NK-92 (cell line): ENCODE measurements around the gene EDN2.

Experiments
- DNase-seq: peaks from one replicate; lab custom pipeline; 2025; ENCODE audit not compliant: unreplicated experiment; lab: John Stamatoyannopoulos, UW

Gene EDN2

DNA sequence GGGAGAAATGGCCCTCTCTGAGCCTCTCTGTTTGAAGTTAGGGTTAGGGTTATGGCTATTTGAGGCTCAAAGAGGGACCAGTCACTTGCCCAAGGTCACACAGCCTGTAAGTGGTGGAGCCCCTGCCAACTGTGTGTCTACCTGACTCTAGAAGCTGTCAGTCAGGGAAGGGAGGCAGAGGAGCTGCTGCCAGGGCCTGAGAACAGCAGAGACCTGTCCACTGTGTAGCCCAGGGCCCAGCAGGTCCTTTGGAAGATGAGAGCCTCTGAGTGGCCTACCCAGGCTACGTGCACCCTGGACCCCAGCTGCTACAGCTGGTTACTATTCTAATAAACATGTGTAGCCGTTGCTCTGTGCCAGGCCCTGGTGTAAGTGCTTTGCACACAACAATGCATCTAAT is 15.1 kb upstream of the EDN2 start:
- DNase-seq = no peak

DNA sequence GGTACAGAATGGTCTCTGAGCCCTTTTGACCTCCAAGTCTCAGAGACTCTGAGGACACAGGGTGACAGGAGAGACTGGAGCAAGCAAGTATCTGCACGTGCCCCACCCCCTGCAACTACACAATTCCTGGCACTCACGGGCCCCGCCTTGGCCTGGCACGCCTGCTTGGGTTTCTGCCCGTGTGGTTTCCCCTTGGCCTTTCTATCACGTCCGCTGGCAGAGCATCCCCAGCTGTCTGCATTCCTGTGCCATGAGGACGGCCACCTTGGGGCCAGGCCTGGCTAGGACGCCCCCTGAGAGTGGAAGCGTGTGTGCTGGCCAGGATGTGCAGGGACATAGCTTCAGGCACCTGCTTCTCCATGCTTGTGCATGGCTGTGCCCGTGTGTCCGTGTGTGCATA is 14.3 kb upstream of the EDN2 start:
- no peak for DNase-seq

DNA sequence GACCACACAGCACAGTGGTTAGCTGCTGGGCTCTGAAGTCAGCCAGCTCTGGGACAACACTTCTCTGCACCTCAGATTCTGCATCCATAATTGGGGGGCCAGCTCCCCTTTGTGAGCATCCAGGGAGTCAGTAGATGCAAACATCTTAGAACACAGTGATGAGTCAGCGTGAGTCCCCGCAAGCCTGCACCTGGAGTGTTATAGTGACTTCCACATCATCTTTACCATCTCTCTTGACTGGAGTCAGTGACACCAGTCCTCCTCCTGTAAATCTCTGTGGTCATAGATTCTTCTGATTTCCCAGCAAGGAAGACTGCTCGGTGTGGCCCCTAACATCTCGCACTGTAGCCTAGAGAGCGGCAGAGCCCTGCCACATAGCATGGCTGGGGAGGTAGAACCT is 13.9 kb upstream of the EDN2 start:
- DNase-seq = no peak

DNA sequence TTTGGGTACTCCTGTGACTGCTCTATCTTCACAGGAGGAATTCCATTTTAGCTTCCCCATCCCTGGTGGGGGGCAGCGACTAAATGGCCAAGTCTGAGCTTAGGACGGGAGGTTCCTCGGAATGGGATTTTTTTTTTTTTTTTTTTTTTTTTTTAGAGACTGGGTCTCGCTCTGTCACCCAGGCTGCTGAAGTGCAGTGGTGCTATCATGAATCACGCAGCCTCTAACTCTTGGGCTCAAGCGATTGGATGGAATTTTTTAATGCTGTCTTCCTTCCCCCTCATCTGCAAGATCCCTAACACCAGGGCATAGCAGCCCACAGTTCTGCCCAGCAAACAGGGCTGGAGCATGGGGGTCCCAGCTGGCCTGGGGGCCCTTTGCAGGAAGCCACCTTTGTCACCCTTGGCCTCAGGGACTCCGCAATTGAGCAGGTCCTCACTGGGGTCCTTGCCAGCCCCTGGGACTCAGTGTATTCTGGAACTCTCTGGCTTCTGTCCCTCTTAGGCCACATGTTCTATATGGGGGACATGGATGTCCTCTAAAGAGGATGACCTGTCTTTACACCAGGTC is 13.1 kb upstream of the EDN2 start:
- DNase-seq = no peak

DNA sequence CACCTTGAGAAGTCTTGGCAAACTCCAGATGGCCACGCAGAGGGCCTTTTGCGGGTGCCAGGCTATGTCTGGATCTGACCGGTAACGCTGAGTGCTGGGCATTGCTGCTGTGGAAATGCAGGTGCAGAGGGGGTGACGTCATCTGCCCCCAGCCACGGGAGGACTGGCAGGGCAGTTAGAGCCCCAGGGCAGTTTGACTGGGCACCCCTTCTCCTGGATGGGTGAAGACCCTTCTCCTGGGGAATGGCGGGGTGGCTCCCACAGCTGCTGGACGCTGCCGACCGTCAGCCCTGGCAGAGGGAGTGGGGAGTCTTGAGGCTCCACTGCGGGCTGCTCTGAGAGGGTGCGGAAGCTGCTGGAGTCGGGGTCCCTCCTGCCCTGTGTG is 12.6 kb upstream of the EDN2 start:
- no peak for DNase-seq

DNA sequence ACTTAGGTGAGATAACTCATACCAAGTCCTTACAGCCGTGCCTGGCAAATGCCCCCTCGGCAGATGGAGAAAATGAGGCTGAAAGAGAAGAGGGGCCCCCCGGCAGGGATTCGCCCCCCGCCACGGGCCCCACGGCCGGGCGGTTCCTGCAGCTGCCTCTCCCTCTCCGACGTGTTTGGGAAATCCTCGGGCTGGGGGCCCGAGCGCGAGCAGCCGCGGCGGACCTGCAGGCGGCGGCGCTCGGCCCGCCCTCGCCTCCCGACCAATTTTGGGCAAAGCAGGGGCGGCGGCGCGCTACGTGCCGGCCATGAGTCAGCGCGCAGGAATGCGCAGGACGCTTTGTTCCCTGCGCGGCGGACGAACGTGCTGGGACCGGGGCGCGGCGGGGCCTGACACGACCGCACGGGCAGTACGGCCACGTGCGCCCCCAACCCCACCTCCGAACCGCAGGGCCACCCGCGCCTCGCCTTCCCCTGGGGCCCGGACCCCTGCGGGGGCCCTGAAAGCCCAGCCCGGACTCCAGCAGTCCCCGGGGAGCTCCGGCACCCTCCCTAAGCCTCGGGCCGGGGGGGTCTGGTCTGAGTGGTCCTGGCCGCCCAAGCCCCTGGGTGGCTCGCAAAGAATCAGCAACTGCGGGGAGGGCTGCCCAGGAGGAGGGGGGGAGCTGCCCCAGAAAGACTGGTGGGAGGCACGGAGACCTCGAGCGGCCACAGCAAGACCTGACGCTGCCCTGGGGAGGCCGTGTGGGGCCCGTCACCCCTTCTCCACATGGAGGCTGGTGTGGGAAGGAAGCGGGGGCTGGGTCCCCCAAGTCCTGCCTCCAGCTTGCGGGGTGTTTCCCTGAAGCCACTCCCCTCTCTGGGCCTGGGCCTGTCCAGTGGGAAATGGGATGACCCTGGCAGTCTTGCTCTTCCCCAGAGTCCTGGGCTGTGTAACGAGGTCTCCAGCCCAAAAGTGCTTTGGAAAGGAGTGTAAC is 11.9 kb upstream of the EDN2 start:
- DNase-seq = no peak

DNA sequence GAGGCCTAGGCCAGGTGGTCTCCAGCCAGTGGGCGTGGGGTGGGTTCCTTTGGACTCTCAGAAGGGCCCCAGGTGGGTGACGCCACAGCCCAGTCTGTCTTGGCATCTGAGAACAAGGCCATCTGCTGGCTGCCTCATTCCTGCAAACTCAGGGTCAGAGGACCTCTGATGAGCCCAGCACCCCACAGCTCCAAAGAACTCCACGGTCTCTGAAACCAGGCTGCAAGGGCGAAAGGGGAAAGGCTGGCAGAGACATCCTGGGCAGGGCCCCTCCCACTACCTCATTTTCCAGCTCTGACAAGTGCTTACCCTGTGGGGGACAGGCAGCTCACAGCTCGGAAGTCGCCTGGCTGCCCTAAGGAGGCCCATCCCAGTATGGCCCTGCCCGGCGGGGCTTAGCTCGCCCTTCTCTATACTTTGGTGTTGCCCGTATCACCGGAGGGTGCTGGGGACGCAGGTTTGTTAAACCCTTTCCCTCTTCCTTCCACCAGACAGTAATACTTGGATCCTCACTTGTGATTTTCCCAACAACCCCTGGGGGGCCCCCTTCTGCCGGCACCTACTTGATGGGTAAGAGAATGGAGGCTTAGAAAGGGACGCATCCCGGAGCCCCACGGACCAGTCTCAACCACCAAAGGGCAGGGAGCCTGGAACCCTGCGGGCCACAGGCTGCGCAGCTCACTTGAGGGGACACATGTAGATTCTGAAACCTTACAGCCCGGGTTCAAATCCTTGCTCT is 10.9 kb upstream of the EDN2 start:
- DNase-seq = no peak

DNA sequence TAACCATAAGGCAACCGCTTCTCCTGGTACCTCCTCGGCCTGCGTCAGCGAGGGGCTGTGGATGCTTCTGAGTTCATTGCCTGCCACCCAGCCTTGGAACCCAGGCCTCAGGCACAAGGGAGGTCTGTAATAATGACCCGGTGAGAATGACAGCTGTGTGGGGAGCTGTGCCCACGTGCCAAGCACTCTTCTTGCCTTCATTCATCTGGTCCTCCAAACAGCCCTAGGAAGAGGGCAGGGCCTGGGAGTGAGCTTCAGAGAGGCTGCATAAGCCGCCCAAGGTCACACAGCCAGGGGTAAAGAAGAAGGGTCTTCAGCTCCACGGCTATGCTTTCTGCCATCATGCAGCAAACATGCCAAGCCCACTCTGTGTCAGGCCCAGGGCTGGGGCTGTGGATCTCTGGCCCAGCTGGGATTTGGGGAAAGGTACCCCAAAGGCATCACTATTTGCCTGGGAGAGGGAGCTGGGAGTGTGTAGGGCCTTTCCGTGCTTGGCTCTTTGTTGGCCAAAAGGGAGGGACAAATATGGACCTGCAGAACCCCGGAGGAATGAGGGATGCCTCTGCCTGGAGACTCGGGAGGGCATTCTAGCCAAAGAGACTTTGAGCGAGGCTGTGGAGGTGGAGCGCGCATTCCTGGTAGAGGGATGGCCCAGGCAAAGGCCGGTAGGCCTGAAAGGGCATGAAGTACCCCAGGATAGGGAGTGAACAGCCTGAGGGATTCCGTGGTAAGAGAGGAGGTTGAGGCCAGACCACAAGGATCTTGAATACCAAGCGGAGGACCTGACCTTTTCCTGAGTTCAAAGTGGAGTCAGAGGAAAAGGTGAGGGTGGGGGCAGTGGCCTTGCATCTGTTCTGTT is 10.1 kb upstream of the EDN2 start:
- DNase-seq = no peak

DNA sequence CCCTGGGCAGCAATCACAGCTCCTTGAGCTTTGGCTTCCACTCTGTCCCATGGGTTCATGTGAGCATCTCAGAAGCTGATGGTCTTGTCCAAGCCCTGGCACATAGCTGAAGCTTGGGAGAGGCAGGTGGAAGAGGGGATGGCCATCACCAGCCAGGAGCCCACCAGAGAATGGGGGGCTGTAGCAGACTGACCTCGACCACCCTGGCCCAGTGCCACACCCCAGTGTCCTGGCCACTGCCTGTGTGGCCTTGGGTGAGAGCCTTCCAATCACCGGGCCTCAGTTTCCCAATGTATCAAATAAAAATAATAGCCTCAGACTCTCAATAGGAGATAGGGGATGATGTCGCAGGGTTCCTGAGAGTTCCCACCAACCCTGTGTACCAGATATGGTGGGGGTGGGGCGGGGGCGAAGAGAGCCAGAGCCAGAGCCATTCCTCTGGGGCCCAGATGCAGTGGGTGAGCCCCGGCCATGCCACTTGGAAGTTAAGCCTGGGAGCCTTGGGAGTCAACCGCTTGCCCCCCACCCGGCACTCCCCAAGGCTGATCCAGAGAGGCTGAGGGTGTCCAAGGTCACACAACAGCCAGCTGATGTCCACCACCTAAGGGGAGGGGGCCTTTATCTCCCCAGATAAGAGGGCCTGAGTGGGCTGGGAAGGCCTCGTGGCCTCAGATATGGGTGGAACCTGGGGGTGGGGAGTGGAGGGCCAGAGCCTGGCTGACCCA is 9.3 kb upstream of the EDN2 start:
- no peak for DNase-seq

DNA sequence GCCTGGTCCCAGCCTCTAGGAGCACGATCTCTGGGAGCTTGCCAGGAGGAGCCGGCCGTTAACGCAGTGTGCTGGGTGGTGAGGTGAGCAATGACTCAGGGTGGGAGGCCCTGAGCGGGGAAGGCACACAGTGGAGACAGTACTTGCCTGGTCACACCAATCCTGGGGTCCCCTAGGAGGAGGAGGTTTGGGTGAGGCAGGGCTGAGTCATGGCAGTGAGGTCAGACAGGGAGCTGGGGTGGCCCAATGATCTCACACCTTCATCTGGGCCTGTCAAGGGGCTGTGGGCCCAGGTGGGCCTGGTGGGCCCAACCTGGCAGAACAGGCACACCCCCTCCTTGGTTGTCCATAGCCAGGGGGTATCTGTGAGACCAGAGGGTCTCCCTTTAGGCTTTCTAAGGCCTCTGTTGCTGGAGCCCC is 8.6 kb upstream of the EDN2 start:
- no peak for DNase-seq

DNA sequence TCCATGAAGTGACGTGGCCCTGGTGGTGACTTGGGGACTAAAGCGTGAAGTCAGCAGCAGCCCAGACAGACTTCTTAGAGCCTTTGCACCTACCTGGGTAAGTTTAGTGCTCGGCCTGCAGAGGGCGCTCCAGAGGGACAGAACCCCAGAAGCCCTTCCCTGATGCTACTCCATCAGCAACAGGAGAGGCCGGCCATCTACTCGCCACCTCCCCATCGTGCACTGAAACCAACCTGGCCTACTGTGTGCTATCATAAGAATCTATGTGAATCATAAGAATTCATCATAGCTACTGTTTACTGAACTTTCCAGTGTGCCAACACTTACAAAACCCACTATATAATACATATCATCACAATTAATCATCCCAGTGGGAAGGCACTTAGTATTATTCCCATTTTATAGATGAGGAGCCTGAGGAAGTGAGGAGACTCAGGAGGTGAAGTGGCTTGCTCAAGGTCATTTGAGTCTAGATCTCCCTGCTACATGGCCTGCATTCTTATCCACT is 7.9 kb upstream of the EDN2 start:
- no peak for DNase-seq

DNA sequence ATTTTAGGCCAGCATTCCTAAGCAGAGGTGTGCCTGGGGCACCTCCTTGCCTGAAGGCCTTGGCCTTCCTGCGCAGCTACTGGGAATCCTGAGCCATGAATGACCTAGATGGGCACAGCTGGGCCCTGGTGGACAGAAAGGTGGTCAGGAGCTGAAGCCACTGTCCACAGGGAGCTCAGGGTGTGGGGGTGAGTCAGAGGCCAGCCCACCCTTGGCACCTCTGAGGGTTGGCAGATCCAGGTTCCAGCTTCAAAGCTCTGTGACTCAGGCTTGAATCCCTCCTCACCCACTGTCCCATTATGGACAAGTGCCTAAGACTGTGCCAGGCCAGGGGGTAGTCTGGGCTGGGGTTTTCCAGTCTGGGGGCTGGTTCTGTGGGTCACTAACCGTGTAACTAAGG is 6.4 kb upstream of the EDN2 start:
- no peak for DNase-seq

DNA sequence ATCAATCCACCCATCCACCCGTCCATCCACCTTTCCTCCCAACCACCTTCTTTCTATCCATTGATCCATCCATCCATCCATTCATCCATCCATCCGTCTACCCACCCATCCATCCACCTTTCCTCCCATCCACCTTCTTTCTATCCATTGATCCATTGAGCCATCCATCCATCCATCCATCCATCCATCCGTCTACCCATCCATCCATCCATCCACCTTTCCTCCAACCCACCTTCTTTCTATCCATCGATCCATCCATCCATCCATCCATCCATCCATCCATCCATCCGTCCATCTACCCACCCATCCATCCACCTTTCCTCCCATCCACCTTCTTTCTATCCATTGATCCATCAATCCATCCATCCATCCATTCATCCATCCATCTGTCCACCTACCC is 5.1 kb upstream of the EDN2 start:
- DNase-seq = no peak

DNA sequence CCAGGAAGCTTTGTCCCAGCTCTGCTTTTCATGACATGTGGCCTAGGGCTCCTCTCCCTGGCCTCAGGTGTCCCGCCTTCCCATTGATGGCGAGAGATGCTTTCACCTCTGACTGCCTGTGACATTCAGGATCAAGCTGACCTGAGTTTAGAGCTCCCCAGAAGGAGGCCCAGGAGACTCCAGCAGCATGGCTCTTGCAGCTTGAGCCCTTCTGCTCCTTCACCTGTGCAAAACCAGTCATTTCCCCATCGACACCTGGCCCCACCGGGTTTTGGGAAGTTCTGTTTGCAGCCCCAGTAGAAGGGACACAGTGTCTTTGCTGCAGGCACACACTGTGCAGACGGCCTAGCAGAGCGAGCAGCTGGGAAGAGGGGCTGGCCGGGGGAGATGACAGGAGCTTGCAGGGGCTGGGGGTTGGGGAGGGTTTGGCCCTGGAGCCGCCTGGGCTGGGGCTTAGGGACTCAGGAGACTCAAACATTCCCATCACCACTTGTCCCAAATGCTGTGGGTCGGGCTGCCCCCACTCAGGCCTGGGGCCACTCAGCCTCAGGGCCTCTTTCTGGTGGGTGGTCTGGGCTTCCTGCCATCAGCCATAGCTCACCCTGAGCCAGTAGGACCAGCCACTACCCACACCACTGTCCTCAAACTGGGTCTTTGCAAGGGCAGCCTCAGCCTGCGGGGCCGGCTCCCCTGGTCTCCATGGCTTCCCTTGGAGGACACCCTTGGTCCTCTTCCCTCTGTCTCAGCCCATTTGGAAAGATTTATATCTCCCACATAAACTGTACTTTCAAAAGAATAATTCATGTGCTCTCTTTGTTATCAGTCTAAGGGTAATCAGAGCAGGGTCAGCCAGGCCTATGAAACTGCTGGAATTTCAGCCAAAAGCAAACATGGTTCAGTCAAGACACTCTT is 3.8 kb upstream of the EDN2 start:
- no peak for DNase-seq

DNA sequence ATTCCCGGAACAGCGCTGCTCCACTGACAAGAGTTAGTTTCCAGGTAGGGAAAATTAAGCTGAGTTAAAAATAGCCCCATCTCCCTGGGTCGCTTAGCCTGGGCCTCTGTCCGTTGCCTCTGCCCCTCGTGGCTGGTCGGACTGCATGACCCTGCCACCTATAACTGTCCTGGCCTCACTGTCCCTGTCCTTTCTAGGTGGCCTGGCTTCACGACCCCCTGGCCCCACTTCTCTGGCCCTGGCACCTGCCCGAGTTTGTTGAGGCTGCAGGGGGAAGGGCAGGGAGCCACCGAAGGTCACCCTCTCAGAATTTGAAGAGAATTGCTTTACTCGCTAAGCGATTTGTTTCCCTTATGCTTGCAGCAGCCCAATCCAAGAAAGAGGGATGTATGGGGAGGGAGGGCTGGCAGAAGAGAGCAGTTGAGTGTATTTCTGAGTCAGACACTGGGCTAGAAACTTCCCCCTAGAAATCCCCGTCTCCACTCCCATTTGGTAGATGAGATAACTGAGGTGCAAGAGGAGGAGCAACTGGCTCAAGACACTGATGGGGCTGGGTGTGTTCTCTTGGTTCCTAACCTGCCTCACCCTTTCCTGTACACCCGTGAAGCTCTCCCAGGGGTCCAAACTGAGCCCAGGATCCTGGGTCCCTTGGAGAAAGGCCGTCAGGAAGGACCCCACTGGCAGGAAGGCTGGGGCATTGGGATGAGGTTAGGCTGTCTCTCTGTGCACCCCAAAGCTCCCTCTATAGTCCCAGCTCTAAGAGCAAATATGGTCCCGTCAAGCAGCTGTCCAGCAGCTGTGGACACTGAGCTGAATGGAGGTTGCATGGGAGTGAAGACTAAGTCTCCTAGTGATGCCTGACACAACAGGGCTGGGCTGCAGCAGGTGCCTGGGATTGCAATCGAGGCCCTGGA is 2.9 kb upstream of the EDN2 start:
- DNase-seq = no peak

DNA sequence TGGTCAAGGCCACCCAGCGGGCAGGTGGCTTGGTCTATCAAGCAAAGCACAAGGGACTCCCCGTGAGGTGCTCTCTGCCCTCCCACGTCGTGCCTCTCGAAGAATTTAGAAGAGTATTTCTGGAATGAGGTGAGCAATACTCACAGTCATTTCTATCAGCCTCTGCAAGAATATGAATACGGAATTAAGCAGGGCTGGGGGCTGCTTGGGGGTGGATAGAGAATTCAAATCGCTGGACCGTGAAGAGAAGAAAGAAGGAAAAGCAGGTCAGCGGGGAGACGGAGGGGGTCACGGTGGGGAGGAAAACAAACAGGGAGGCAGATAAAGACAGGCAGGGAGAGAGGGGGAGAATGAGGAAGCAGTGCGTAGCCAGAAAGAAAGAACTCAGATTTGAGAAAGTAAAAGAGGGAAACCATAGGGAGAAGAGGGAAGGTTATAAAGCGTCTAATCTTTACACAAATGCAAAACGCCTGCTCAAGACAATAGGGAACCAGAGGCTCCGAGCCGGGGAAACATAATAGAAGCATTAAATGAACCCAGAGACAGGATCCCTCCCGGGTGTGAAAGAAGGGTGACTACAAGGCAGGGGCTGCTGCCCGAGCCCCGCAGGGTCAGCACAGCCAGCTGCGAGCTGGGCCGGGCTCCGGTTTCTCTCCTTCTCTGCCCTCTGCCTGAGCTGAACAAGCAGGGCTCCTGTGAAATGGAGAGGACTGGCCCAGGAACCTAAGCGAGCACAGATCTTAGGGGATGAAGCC is 2.1 kb upstream of the EDN2 start:
- DNase-seq = no peak

DNA sequence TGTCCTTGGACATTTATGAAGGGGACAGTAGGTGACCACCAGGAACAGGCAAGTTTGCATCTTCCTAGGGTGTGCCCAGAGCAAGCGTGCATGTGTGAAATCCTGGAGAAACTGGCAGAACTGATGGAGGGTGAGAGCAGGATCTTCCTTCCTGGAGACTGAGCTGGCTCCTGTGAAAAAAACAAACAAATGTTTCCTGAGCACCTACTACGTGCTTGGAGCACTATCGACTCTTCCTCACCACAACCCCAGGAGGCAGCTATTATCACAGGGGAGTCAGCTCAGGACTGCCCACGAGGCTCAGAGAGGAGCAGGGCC is 1.5 kb upstream of the EDN2 start:
- no peak for DNase-seq

DNA sequence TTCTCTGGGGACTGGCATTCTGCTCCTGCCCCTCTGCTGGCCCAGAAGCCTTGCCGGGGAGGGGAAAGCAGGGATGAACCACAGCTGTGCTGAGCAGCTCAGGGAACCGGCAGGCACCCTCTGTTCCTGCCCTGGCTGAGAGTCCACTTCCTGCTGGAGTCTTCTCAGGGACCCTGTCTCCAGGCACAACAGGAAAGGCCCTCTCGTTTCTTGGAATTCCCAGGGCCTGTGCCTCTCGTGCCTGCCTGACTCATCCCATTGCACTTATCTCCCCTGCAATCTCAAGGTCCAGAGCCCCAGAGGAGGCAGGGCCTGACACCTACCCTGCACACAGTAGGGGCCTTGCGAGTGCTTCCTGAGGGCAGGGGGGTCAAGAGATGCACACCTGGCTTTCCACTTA is 1.1 kb upstream of the EDN2 start:
- DNase-seq = no peak
